ENCODE measurements around the gene PHYH.
"Not testable (repeated sequence)": the region's sequence is repeated elsewhere in the genome, so short reads cannot be mapped to it uniquely, and the experiment has no call there.

The PHYH gene

GRCh38 chr10:13319166-13319565 is 19.3 kb upstream of the PHYH start:
- DNase-seq = no peak

GRCh38 chr10:13317474-13317873 is 17.6 kb upstream of the PHYH start:
- no peak for DNase-seq

- DNase-seq = no peak
Measured at GRCh38 chr10:13316635-13317311, 16.9 kb upstream of the PHYH start.

- no peak for DNase-seq
Measured at GRCh38 chr10:13315361-13315760, 15.5 kb upstream of the PHYH start.

GRCh38 chr10:13311177-13311575 is 11.3 kb upstream of the PHYH start:
- DNase-seq = no peak

- DNase-seq = no peak
Measured at GRCh38 chr10:13310518-13311176, 10.8 kb upstream of the PHYH start.

GRCh38 chr10:13309792-13310191 is 9.9 kb upstream of the PHYH start:
- no peak for DNase-seq

GRCh38 chr10:13308096-13308495 is 8.2 kb upstream of the PHYH start:
- DNase-seq = no peak

- DNase-seq = no peak
Measured at GRCh38 chr10:13306103-13306502, 6.2 kb upstream of the PHYH start.

- DNase-seq = no peak
Measured at GRCh38 chr10:13302821-13303555, 3.1 kb upstream of the PHYH start.

- DNase-seq = no peak
Measured at GRCh38 chr10:13298748-13299436, 972 bp downstream of the PHYH start.

GRCh38 chr10:13296476-13296875 is 3.4 kb downstream of the PHYH start:
- no peak for DNase-seq

GRCh38 chr10:13294784-13295183 is 5.1 kb downstream of the PHYH start:
- DNase-seq = no peak

GRCh38 chr10:13291821-13292773 is 7.8 kb downstream of the PHYH start:
- DNase-seq = no peak

- no peak for DNase-seq
Measured at GRCh38 chr10:13291061-13291460, 8.8 kb downstream of the PHYH start.

GRCh38 chr10:13284050-13284449 is 15.8 kb downstream of the PHYH start:
- DNase-seq = no peak

GRCh38 chr10:13282348-13282747 is 17.5 kb downstream of the PHYH start:
- DNase-seq = not testable (repeated sequence)

GRCh38 chr10:13276749-13277365 is 23.0 kb downstream of the PHYH start:
- no peak for DNase-seq

- DNase-seq = not testable (repeated sequence)
Measured at GRCh38 chr10:13276146-13276545, 23.7 kb downstream of the PHYH start.

GRCh38 chr10:13272164-13272571 is 27.7 kb downstream of the PHYH start:
- DNase-seq = no peak

- no peak for DNase-seq
Measured at GRCh38 chr10:13271552-13272163, 28.2 kb downstream of the PHYH start.

Measured in NCI-H1930 (cell line).